H54 (cell line): ENCODE results near the gene TLR10.

Source experiments
- DNase-seq: peaks from one replicate; pipeline ENCODE4 v3.0.0; 2011; ENCODE audit warnings: low spot score, mixed read lengths; ENCODE audit not compliant: insufficient read length
- FAIRE-seq: peaks from 3 replicates; lab custom pipeline; 2011; peaks lifted over from hg19 to GRCh38; lab: Jason Lieb, UNC
- POLR2A ChIP-seq: IDR thresholded peaks from 2 replicates; pipeline ENCODE4 v1.6.1; 2011; ENCODE audit warnings: low read depth, mild to moderate bottlenecking, low read length

TLR10 gene

DNA sequence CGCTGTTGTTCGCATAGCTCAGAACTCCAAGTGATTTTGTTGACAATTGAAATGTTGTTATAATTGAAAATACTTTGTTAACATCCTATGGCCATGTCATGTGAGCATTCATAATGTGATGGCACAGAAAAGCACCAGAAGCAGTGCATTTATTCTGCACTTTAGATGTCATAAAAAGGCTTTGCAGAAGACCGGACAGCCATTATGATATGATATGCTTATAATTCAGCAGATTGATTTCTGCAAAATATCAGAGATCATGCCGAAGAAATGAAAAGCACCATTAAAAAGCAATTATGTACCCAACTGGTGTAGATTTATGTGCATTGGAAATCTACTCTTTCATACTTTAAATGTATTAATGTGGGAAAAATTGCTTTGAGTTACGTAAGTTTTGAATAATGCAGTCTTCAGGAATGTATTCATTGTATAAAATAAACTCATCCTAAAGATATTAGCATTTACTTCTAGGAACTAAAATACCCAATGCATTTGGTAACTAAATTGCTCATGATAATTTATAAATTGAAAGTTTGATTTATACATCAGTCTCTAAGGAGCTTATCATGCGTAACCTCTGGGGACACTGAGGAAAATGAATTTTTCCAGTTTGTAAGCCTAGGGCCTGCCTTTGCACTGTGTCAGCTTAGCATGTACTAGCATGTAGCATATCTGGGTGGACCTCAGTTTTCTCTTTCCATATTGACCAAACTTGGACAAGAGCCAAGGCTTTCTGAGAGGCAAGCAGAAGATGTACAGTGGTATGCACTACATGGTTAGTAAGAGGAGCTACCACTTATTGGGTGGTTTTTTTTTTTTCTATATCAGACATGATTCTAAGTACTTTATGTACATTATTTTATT is 43.6 kb downstream of the TLR10 start:
- no peak for TF ChIP-seq POLR2A
- no peak for FAIRE-seq
- DNase-seq = no peak

DNA sequence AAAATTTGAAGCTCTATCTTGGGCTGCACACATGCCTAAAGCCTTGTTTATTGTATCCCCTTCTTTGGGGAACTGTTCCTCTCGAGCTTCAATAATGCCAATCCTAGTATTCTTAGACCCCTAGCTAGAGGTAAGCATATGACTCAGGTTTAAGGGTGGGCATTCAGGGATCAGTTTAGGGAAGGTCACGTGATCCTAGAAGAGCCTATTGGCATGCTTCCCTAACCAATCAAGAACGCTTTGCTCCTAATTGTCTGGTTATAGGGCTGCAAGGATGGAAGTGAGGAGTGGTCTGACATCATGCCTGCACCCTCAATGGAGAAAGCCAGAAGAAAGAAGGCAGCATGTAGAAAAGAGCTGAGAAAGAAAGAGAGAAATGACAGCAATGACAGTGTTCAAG is 46.9 kb downstream of the TLR10 start:
- FAIRE-seq (no peak), DNase-seq (no peak)
- TF ChIP-seq POLR2A = no peak

DNA sequence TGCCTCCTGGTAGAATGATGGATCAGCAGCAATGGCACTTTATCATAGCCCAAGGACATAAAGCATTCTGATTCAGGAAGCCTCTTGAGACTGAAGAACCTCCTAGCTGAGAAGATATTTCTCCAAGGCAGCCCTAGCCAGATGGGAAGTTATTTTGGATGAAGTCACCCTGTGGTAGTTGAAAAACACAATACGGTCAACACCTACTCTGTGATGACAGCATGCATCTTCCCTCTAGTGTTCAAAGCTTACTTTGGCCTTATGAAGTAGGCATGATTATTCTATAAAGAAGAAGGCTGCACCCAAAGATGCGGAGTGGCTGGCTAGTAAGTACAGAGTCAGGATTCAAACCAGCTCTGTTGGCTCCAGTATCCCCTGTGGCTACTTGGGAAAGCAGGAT is 47.9 kb downstream of the TLR10 start:
- TF ChIP-seq POLR2A = no peak
- FAIRE-seq (no peak), DNase-seq (no peak)

DNA sequence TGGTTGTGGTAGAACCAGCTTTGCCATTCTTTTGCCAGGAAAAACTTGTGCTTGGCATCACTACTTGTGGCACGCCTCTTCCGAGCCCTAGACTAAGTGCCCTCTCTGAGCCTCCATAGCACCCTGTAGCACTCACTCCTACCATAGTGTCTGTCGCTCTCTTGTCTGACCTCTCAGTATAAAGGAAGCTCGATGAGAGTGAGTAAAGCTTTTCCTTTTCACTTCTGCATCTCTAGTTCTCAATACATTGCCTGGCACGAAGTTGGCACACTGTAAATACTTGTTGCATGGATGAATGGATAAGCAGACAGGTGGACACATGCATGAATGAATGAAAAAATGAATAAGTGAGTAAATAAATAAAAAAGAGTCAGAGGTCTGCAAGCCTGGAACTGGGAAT is 48.3 kb downstream of the TLR10 start:
- FAIRE-seq (no peak), DNase-seq (no peak)
- TF ChIP-seq POLR2A = no peak

DNA sequence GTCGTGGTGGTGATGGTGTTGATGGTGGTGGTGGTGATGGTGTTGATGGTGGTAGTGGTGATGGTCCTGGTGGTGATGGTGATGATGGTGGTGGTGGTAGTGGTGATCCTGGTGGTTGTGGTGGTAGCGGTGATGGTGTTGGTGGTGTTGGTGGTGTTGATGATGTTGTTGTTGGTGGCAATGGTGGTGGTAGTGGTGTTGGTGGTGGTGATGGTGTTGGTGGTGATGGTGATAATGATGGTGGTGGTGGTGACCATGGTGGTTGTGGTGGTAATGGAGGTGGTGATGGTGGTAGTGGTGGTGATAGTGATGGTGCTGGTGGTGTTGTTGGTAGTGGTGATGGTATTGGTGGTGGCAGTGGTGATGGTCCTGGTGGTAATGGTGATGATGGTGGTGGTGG is 49.1 kb downstream of the TLR10 start:
- FAIRE-seq (no peak), DNase-seq (no peak)

DNA sequence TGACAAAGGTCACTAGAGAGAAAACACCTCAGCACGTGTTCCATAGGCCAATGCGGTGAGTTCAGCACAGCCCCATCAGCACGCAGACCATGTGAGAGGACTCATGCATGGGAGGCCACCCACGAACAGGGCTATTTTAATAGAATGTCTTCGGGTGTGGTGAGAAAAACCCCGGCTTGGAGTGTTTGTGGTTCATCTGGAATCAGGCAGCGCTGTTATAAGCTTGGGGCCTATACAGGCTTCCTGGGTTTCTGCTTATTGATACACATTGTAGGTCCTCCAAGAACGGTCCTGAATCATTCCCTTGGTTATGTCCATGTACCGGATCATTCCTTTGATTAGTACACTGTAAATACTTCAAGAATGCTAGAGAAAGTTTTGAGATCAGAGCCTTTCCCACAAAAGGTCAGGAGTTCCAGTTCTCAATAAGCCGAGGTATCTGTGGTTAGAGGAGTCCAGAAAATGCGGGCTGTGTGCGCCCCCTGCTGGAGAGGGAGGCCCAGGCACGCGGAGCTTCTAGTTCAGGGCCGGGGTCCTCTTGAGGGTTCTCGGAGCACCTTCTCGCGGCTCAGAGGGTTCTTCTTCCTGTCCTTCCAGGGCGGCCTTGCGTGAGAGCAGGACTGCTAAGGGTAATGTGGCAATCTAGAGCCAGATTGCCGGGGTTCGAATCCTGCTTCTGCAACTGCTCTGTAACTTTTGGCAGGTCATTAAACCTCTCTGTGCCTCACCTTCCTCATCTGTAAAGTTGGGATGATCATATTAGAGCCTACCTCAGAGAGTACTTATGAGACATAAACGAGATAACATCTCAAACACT is 51.8 kb downstream of the TLR10 start:
- DNase-seq = peak; percentile 35
- no peak for FAIRE-seq
- no peak for TF ChIP-seq POLR2A

More for the DNA sequence above, 49.1 kb downstream of the TLR10 start:
- TF ChIP-seq POLR2A = no peak

DNA sequence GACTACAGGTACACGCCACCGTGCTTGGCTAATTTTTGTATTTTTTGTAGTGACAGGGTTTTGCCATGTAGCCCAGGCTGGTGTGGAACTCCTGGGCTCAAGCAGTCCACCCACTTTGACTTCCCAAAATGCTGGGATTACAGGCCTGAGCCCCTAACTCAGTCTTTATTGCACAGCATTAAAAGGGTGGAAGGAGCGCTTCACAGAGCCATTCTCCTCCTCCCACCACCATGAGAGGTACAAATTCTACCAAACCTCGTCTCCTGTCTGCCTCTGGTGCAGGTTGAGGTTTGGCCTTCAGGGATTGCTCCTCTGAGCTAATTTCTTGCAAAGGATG is 52.3 kb downstream of the TLR10 start:
- no peak for TF ChIP-seq POLR2A
- FAIRE-seq (no peak), DNase-seq (no peak)

DNA sequence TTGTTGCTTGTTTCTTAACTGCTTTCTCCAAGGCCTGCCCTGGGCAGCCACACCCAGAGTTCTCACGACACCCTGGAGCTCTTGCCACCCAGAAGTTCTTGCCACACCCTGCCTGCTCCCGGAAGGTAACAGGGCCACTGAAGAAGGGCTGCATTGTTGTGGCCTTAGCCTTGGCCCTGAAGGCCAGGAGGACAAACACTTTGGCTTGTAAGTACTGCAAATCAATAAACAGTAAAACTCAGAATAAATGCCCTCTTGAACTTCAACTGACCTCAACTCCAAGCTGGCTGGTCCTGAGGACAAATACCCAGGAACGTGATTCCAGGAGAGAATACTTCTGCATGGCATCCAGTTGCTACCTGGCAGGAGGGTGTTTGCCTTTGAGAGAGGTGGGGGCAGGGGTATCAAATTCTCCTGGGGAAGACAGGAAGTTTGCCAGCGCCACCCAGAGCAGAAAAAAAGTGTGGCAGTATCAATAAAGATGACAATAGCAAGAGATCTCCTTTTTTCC is 54.1 kb downstream of the TLR10 start:
- no peak for FAIRE-seq

DNA sequence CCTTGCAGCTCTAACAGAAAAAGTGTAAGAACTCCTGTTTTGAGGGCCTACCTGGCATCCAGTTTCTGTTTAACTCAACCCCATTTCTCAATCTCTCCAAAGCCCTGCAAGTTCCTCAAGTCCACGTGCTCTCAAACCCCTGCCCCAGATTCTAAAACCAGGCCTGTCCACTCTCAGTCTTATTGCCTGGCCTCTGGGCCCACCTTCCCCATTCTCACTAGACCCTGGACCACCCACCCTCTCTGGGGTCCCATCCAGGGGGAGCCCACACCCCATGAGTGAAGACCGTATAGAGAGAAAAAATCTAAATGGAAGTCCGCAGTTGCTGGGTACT is 58.3 kb downstream of the TLR10 start:
- FAIRE-seq (no peak), DNase-seq (no peak)

More for the DNA sequence above, 54.1 kb downstream of the TLR10 start:
- DNase-seq = no peak
- TF ChIP-seq POLR2A = no peak

DNA sequence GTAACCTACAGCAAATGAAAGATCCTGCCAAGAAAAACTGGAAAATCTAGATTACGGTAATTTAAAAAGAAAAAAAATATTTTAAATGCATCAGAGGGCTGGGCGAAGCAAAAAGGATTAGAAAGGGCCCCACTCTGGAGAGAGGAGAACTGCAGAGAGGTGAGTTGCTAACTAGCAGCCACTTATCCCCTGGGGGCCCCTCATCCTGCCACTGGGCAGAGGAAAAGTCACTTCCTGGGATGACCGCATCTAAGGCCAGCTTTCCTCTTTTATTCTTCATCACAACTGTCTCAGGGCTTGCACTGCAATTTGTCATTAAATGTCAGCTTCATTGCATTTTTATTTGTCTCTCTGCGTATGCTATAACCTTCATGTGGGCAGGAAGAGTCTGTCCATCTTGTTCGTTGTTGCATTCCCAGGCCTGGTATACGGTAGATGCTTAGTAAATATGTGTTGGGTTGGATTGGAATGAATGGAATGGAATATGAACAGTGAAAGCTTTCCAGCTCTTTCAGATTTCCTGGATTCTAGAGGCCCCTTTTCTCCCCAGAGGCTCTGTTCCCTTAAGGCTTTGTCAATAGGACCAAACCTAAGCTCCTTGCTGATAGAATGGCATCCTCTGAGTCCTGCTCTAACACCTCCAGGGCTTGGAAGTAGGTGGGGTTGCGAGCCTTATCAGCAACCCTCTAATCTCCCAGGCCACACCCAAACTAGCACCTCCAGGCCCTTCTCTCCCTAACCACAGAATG is 58.9 kb downstream of the TLR10 start:
- TF ChIP-seq POLR2A = no peak
- no peak for FAIRE-seq
- no peak for DNase-seq

More for the DNA sequence above, 58.3 kb downstream of the TLR10 start:
- no peak for TF ChIP-seq POLR2A

DNA sequence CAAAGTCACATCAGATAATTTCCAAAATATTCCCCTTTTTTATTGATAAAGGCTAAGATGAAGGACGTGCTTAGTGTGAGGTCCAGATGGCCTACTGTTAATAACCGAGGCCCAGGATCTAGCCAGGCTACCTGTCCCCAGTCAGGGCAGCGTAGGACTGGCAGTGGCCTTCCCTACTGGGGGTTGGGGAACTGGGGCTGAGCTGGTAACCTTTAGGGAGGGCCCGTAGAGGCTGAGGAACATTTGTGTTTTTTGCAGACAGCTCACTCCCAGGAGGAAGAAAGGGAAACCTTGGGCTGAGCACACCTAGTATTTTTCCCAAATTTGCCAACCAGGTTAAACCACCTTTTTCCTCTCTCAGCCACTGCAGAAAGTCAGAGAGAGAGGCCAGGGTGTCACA is 59.7 kb downstream of the TLR10 start:
- TF ChIP-seq POLR2A = no peak
- FAIRE-seq (no peak), DNase-seq (no peak)
